GM18505 (cell line): ENCODE results near the gene AHSG.
"Not testable (repeated sequence)": the region's sequence is repeated elsewhere in the genome, so short reads cannot be mapped to it uniquely, and the experiment has no call there.

Source experiments
- ATAC-seq: cut with Tn5 transposase; IDR thresholded peaks from one replicate; pipeline ENCODE4 v1.9.1; 2021; ENCODE audit not compliant: unreplicated experiment
- POLR2A ChIP-seq: IDR thresholded peaks from 4 replicates; pipeline ENCODE4 v1.6.1; 2011; ENCODE audit warnings: borderline replicate concordance; ENCODE audit not compliant: insufficient read depth, insufficient read length; ENCODE audit errors: extremely low read depth

The AHSG gene

GRCh38 chr3:186583831-186584230, 29.0 kb upstream of the AHSG start:
- ATAC-seq: no peak
- TF ChIP-seq POLR2A: no peak

- ATAC-seq: not testable (repeated sequence)
Measured at GRCh38 chr3:186586245-186586644, 26.6 kb upstream of the AHSG start.

- no peak for TF ChIP-seq POLR2A
- ATAC-seq: no peak
Measured at GRCh38 chr3:186587183-186587582, 25.7 kb upstream of the AHSG start.

- TF ChIP-seq POLR2A: no peak
- ATAC-seq: no peak
Measured at GRCh38 chr3:186588632-186589031, 24.2 kb upstream of the AHSG start.

- no peak for TF ChIP-seq POLR2A
- ATAC-seq: no peak
Measured at GRCh38 chr3:186589121-186589520, 23.7 kb upstream of the AHSG start.

- no peak for TF ChIP-seq POLR2A
- no peak for ATAC-seq
Measured at GRCh38 chr3:186589856-186590579, 22.8 kb upstream of the AHSG start.

GRCh38 chr3:186590580-186591295, 22.1 kb upstream of the AHSG start:
- no peak for ATAC-seq
- TF ChIP-seq POLR2A: no peak

GRCh38 chr3:186592682-186593081, 20.2 kb upstream of the AHSG start:
- no peak for TF ChIP-seq POLR2A
- no peak for ATAC-seq

- no peak for TF ChIP-seq POLR2A
- no peak for ATAC-seq
Measured at GRCh38 chr3:186593862-186594261, 19.0 kb upstream of the AHSG start.

GRCh38 chr3:186594591-186595113, 18.2 kb upstream of the AHSG start:
- no peak for ATAC-seq
- TF ChIP-seq POLR2A: no peak

- TF ChIP-seq POLR2A: no peak
- no peak for ATAC-seq
Measured at GRCh38 chr3:186596568-186597287, 16.1 kb upstream of the AHSG start.

GRCh38 chr3:186598108-186598784, 14.6 kb upstream of the AHSG start:
- no peak for ATAC-seq
- TF ChIP-seq POLR2A: no peak

GRCh38 chr3:186598794-186599141, 14.1 kb upstream of the AHSG start:
- ATAC-seq: no peak
- TF ChIP-seq POLR2A: no peak
